ENCODE results near the gene AZI2.

DNA sequence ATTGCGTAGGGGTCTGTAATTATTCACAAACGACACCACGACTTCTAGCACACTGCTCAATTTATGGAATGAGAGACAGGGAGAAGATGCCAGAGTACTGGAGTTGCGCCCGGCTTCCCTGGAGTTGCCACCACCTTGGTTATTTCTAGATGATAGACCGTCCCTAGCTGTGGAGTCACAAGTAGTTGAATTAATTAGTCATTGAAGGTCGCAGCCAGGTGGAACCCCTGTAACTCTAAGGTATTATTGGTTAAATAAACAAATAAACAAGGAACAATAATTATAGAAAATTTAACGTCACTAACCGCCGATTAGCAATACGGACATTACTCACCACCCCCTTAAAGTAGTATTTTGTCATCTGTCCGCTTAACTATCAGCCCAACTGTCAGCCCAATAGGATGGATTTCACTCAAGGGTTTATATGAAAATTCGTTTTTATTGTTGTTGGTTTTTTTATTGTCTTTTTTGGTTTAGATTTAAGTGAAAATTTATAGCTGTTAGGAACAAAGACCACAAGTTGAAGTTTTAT lies 911 bp upstream of the AZI2 start:
- TF ChIP-seq, protein P1, sequence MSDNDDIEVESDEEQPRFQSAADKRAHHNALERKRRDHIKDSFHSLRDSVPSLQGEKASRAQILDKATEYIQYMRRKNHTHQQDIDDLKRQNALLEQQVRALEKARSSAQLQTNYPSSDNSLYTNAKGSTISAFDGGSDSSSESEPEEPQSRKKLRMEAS (IDR thresholded peaks at IDR 0.05): no peak
- TF ChIP-seq, protein P2, sequence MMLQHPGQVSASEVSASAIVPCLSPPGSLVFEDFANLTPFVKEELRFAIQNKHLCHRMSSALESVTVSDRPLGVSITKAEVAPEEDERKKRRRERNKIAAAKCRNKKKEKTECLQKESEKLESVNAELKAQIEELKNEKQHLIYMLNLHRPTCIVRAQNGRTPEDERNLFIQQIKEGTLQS (IDR thresholded peaks at IDR 0.05): no peak
- TF ChIP-seq, protein P3, sequence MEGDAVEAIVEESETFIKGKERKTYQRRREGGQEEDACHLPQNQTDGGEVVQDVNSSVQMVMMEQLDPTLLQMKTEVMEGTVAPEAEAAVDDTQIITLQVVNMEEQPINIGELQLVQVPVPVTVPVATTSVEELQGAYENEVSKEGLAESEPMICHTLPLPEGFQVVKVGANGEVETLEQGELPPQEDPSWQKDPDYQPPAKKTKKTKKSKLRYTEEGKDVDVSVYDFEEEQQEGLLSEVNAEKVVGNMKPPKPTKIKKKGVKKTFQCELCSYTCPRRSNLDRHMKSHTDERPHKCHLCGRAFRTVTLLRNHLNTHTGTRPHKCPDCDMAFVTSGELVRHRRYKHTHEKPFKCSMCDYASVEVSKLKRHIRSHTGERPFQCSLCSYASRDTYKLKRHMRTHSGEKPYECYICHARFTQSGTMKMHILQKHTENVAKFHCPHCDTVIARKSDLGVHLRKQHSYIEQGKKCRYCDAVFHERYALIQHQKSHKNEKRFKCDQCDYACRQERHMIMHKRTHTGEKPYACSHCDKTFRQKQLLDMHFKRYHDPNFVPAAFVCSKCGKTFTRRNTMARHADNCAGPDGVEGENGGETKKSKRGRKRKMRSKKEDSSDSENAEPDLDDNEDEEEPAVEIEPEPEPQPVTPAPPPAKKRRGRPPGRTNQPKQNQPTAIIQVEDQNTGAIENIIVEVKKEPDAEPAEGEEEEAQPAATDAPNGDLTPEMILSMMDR (IDR thresholded peaks at IDR 0.05; ENCODE audit: low read depth, low read length, missing input control): no peak
- TF ChIP-seq EGR1 (IDR thresholded peaks at IDR 0.05; ENCODE audit: low read depth in 2 of 2): no peak
